Measurements from ENCODE around the gene SND1. TPM values are rescaled to one million over a fixed set of nuclear protein-coding genes. Genes with fewer than 3 reads are reported as not detected.

Gene SND1
- total and polyA plus RNA-seq, 10 of the 15 experiments (the other 5 are each of a cell fraction or from before 2014, with no cell fraction given) = 52.4 to 270 (median 146) TPM

GRCh38 chr7:127765150-127765549, 113.2 kb downstream of the SND1 start:
- no peak overlapping the region for H3K4me3 ChIP-seq
- H4K20me1 ChIP-seq (ENCODE audit: control insufficient read depth, insufficient read depth) = no peaks in the 10 kb centered on the region
- no peaks in the 10 kb centered on the region; a peak in 1 of 4 replicates for H3K36me3 ChIP-seq (ENCODE audit: control insufficient read depth in 2 of 2, insufficient read depth in 2 of 2, low read length in 1 of 2)
- no peak overlapping the region for H3K9ac ChIP-seq (ENCODE audit: control insufficient read depth, insufficient read depth, low read length)
- WGBS (ENCODE audit: insufficient coverage, insufficient replicate concordance, low lambda C conversion rate, missing lambda C conversion rate) = 45% methylated on average over 3 of the region's 3 CpGs
- H2AFZ ChIP-seq (ENCODE audit: control insufficient read depth, low read depth, low read length) = no peak overlapping the region
- TF ChIP-seq PBX3 (IDR thresholded peaks at IDR 0.05; ENCODE audit: insufficient replicate concordance, low read depth, low read length) (peak; percentile 76), ZNF384 (IDR thresholded peaks at IDR 0.05; ENCODE audit: borderline replicate concordance, low read depth, low read length) (peak; percentile 67; the same call in 1 of the 2 replicates), LARP7 (IDR thresholded peaks at IDR 0.05) (no peak), SRF (IDR thresholded peaks at IDR 0.05; ENCODE audit: low read depth in 2 of 2, low read length in 2 of 2) (no peak), PKNOX1 (IDR thresholded peaks at IDR 0.05) (peak; percentile 81)
- H3K9me3 ChIP-seq (replicated peaks; ENCODE audit: control insufficient read depth, insufficient read depth, low read length) = no peaks in the 10 kb centered on the region; the same call in 2 of the 3 replicates
- ChIA-PET POLR2A (interaction anchor here (0.9 to 1.0 kb wide), 2 partner anchors 9 to 203 kb away, joined by 3 read pairs; no protein-coding TSS in a partner anchor), SMC1A (ENCODE audit: uncharacterized antibody, unreplicated experiment) (interaction anchor here (1.1 to 2.1 kb wide), 8 partner anchors 9 to 57 kb away, joined by 3 to 7 read pairs (median 4); no protein-coding TSS in a partner anchor), CTCF (interaction anchor here (1.0 to 1.2 kb wide), 4 partner anchors 9 to 28 kb away, joined by 3 to 5 read pairs (median 4); no protein-coding TSS in a partner anchor), RAD21 (ENCODE audit: unreplicated experiment) (no interaction called here)
- H3K27me3 ChIP-seq (replicated peaks in 1 of 2; ENCODE audit: control insufficient read depth in 2 of 2, insufficient read depth in 2 of 2, low read length in 1 of 2) = no peaks in the 10 kb centered on the region
- DNase-seq (ENCODE audit: low read depth, low spot score) (no peak), ATAC-seq (peak; percentile 46), FAIRE-seq (no peak)
- H3K4me2 ChIP-seq (ENCODE audit: control insufficient read depth, insufficient read depth) = no peak overlapping the region
- intact Hi-C loops (cut with micrococcal nuclease; ENCODE audit: unreplicated experiment) = no loop called here
- BruUV-seq (replicated peaks) = no TSS peak
- no peaks in the 10 kb centered on the region for H3K4me1 ChIP-seq (ENCODE audit: control insufficient read depth, insufficient read depth, low read length)
- in situ Hi-C loops (cut with MboI) = no loop called here
- H3K79me2 ChIP-seq (ENCODE audit: control insufficient read depth, insufficient read depth, low read length) = peaks cover 24% of the 10 kb centered on the region
- no peak overlapping the region; the same call in 1 of the 2 replicates for H3K27ac ChIP-seq (ENCODE audit: control insufficient read depth, insufficient read depth)

Data from GM12878 (cell line).